Ascending aorta (tissue), 2 donors: Measurements from ENCODE around the gene ZNF750. TPM values are rescaled to one million over a fixed set of nuclear protein-coding genes. Genes with fewer than 3 reads are reported as not detected.

Experiments
- DNase-seq, 2 donors: peaks; one replicate each; pipeline ENCODE4 v3.0.0-alpha.2; 2019; ENCODE audit warnings: low spot score in 2 of 2
- H3K27ac ChIP-seq, 2 donors: fragments of 200-600 bp; sonication (generic); one replicate each; pipeline ENCODE4 v1.5.1; 2016 to 2017; ENCODE audit warnings: mild to moderate bottlenecking in 1 of 2
- H3K27me3 ChIP-seq: fragments of 200-600 bp; sonication (generic); one replicate; pipeline ENCODE4 v1.5.1; 2017
- H3K36me3 ChIP-seq, 2 donors: fragments of 200-600 bp; sonication (generic); one replicate each; pipeline ENCODE4 v1.5.1; 2016
- H3K4me1 ChIP-seq, 2 donors: fragments of 200-600 bp; sonication (generic); one replicate each; pipeline ENCODE4 v1.5.1; 2016 to 2017; ENCODE audit warnings: mild to moderate bottlenecking in 1 of 2
- H3K4me3 ChIP-seq, 2 donors: fragments of 200-600 bp; sonication (generic); one replicate each; pipeline ENCODE4 v1.5.1; 2016 to 2017; ENCODE audit warnings: mild to moderate bottlenecking in 1 of 2
- H3K9me3 ChIP-seq, 2 donors: fragments of 200-600 bp; sonication (generic); one replicate each; pipeline ENCODE4 v1.5.1; 2016
- CTCF ChIP-seq, 3 experiments: fragments of 200-600 bp in 2 of 3; fragments of 450-650 bp in 1 of 3; sonication (generic) in 2 of 3; IDR thresholded peaks; one replicate each; pipeline ENCODE4 v1.5.1; 2016 to 2019; ENCODE audit warnings: antibody characterized with exemption in 3 of 3, mild to moderate bottlenecking in 1 of 3, moderate library complexity in 1 of 3
- intact Hi-C: fragments of 100-400 bp; cut with DNase I; formaldehyde crosslinking; loops from one replicate; pipeline ENCODE4 v1.15.1; 2023
- total RNA-seq: library from RNA; depleted of rRNA; stranded (reverse); fragments of >200 nt; gene quantifications from one replicate; pipeline ENCODE4 v1.1.0, GENCODE V29; 2016

The ZNF750 gene
- total RNA-seq, 1 donor from 2014 or later, result not detected

- no peak for DNase-seq
Observed at GRCh38 chr17:82832411-82832810, 7.4 kb downstream of the ZNF750 start.

GRCh38 chr17:82831818-82832200 lies 8.0 kb downstream of the ZNF750 start:
- intact Hi-C loops, result no loop called here
- H3K27ac ChIP-seq, result no peak overlapping the region
- H3K36me3 ChIP-seq, result peaks cover 0 to 33% of the 10 kb centered on the region in 2 donors
- no peak for TF ChIP-seq CTCF (IDR thresholded peaks at IDR 0.05)
- H3K27me3 ChIP-seq, result no peaks in the 10 kb centered on the region
- H3K4me3 ChIP-seq, result no peak overlapping the region
- no peak for DNase-seq
- H3K4me1 ChIP-seq, result no peaks in the 10 kb centered on the region
- H3K9me3 ChIP-seq, result no peaks in the 10 kb centered on the region

More at GRCh38 chr17:82832411-82832810, 7.4 kb downstream of the ZNF750 start:
- TF ChIP-seq CTCF (IDR thresholded peaks at IDR 0.05), result no peak
- Histone ChIP-seq H3K9me3 (no peaks in the 10 kb centered on the region), H3K27ac (no peak overlapping the region), H3K27me3 (no peaks in the 10 kb centered on the region), H3K36me3 (peaks cover 0 to 27% of the 10 kb centered on the region in 2 donors), H3K4me3 (no peak overlapping the region), H3K4me1 (no peaks in the 10 kb centered on the region)
- intact Hi-C loops, result no loop called here

- no peak overlapping the region for H3K4me3 ChIP-seq
- no peaks in the 10 kb centered on the region for H3K9me3 ChIP-seq
- no peaks in the 10 kb centered on the region for H3K4me1 ChIP-seq
- no peak for TF ChIP-seq CTCF (IDR thresholded peaks at IDR 0.05)
- DNase-seq, result no peak
- no peak overlapping the region for H3K27ac ChIP-seq
- H3K36me3 ChIP-seq, result peaks cover 0 to 33% of the 10 kb centered on the region in 2 donors
- intact Hi-C loops, result no loop called here
- H3K27me3 ChIP-seq, result no peaks in the 10 kb centered on the region
Observed at GRCh38 chr17:82831041-82831817, 8.6 kb downstream of the ZNF750 start.

GRCh38 chr17:82830249-82830661 lies 9.6 kb downstream of the ZNF750 start:
- H3K27me3 ChIP-seq, result no peaks in the 10 kb centered on the region

GRCh38 chr17:82828875-82829487 lies 10.8 kb downstream of the ZNF750 start:
- Histone ChIP-seq H3K4me3 (no peak overlapping the region), H3K36me3 (peaks cover 0 to 25% of the 10 kb centered on the region in 2 donors), H3K27ac (no peak overlapping the region), H3K9me3 (no peaks in the 10 kb centered on the region), H3K4me1 (no peaks in the 10 kb centered on the region), H3K27me3 (no peaks in the 10 kb centered on the region)
- no peak for TF ChIP-seq CTCF (IDR thresholded peaks at IDR 0.05)
- no peak for DNase-seq
- intact Hi-C loops, result no loop called here

More at GRCh38 chr17:82830249-82830661, 9.6 kb downstream of the ZNF750 start:
- Histone ChIP-seq H3K36me3 (peaks cover 0 to 29% of the 10 kb centered on the region in 2 donors), H3K4me3 (no peak overlapping the region), H3K4me1 (no peaks in the 10 kb centered on the region), H3K9me3 (no peaks in the 10 kb centered on the region), H3K27ac (no peak overlapping the region)
- intact Hi-C loops, result no loop called here
- TF ChIP-seq CTCF (IDR thresholded peaks at IDR 0.05), result no peak
- DNase-seq, result no peak
